Endothelial cell of umbilical vein (primary cell): ENCODE measurements around the gene ATXN7. TPM values are rescaled to one million over a fixed set of nuclear protein-coding genes. Genes with fewer than 3 reads are reported as not detected.

Source experiments
- BruUV-seq: library from RNA; stranded (reverse); fragments of 400-500 nt; replicated peaks from 2 replicates; lab custom pipeline; 2021; lab: Mats Ljungman, UMichigan
- CTCF ChIA-PET: fragments of 300-600, 350-600 bp; sonication (Branson Sonifier 250); formaldehyde crosslinking; loops from one replicate; lab custom pipeline; 2021; ENCODE audit warnings: antibody characterized with exemption, inconsistent platforms; lab: Charles Lee
- POLR2A ChIA-PET: fragments of 300-600, 350-600 bp; sonication (Branson Sonifier 250); formaldehyde crosslinking; loops from one replicate; lab custom pipeline; 2021; ENCODE audit warnings: antibody characterized with exemption, inconsistent platforms; lab: Charles Lee
- DNase-seq: peaks from one replicate; pipeline ENCODE4 v3.0.0-alpha.2; 2011; ENCODE audit warnings: low read depth, low spot score
- FAIRE-seq: peaks from 2 replicates; lab custom pipeline; 2011; peaks lifted over from hg19 to GRCh38; lab: Jason Lieb, UNC
- H2AFZ ChIP-seq: 2 replicates; pipeline ENCODE4 v1.6.0; 2012; ENCODE audit warnings: low read depth, low read length, control low read depth, inconsistent platforms
- H3K27ac ChIP-seq: 2 replicates; pipeline ENCODE4 v1.5.1; 2011; ENCODE audit warnings: low read depth, mild to moderate bottlenecking, control low read depth, low read length, moderate library complexity; ENCODE audit not compliant: insufficient read depth
- H3K27me3 ChIP-seq, 2 experiments: 2 replicates each; pipeline versions ENCODE4 v1.6.0 to v1.6.1; 2011; ENCODE audit warnings: low read length in 2 of 2, mixed read lengths in 1 of 2; ENCODE audit not compliant: control insufficient read depth in 2 of 2, insufficient read depth in 2 of 2
- H3K36me3 ChIP-seq, 2 experiments: 2 replicates in 1 of 2; 3 replicates in 1 of 2; pipeline ENCODE4 v1.5.1; 2011; ENCODE audit warnings: low read length in 2 of 2, mild to moderate bottlenecking in 1 of 2, moderate library complexity in 1 of 2; ENCODE audit not compliant: control insufficient read depth in 2 of 2, insufficient read depth in 2 of 2; ENCODE audit errors: extremely low read depth in 1 of 2
- H3K4me1 ChIP-seq: 3 replicates; pipeline ENCODE4 v1.5.1; 2011; ENCODE audit warnings: mild to moderate bottlenecking, low read length; ENCODE audit not compliant: control insufficient read depth, insufficient read depth; ENCODE audit errors: extremely low read depth
- H3K4me2 ChIP-seq: 2 replicates; pipeline ENCODE4 v1.6.1; 2011; ENCODE audit warnings: low read length, control low read depth, mixed read lengths; ENCODE audit not compliant: insufficient read depth
- H3K4me3 ChIP-seq, 3 experiments: fragments of 200-600 bp in 1 of 3; sonication (generic), shearing (Covaris generic) in 1 of 3; replicated peaks in 1 of 3; 2 replicates each; pipeline ENCODE4 v1.5.1; 2011 to 2016; ENCODE audit warnings: control low read depth in 3 of 3, low read length in 3 of 3, mild to moderate bottlenecking in 2 of 3, inconsistent platforms in 1 of 3, low read depth in 1 of 3, moderate library complexity in 1 of 3; ENCODE audit not compliant: insufficient read depth in 1 of 3
- H3K79me2 ChIP-seq: 2 replicates; pipeline ENCODE4 v1.6.0; 2012; ENCODE audit warnings: low read length, inconsistent platforms; ENCODE audit not compliant: control insufficient read depth, insufficient read depth
- H3K9ac ChIP-seq: replicated peaks from 2 replicates; pipeline ENCODE3; 2011; ENCODE audit warnings: low read length, control low read depth; ENCODE audit not compliant: insufficient read depth; ENCODE audit errors: extremely low read depth
- H3K9me1 ChIP-seq: replicated peaks from 3 replicates; pipeline ENCODE4 v1.6.0; 2011; ENCODE audit warnings: mild to moderate bottlenecking, low read length; ENCODE audit not compliant: control insufficient read depth, insufficient read depth; ENCODE audit errors: extremely low read depth
- H3K9me3 ChIP-seq: replicated peaks from 2 replicates; pipeline ENCODE4 v1.5.1; 2012; ENCODE audit warnings: low read length, inconsistent platforms; ENCODE audit not compliant: control insufficient read depth, insufficient read depth
- H4K20me1 ChIP-seq: replicated peaks from 2 replicates; pipeline ENCODE3; 2011; ENCODE audit warnings: mild to moderate bottlenecking, low read length; ENCODE audit not compliant: control insufficient read depth, insufficient read depth; ENCODE audit errors: extremely low read depth
- EZH2 ChIP-seq: IDR thresholded peaks from 2 replicates; pipeline ENCODE4 v1.6.1; 2012; ENCODE audit warnings: borderline replicate concordance, low read depth, mild to moderate bottlenecking, moderate library complexity, low read length, inconsistent platforms; ENCODE audit not compliant: severe bottlenecking
- FOS ChIP-seq: IDR thresholded peaks from 2 replicates; pipeline ENCODE4 v1.6.1; 2011; ENCODE audit warnings: mild to moderate bottlenecking, low read length, moderate library complexity, borderline replicate concordance; ENCODE audit not compliant: insufficient read depth
- GATA2 ChIP-seq: IDR thresholded peaks from 2 replicates; pipeline ENCODE4 v1.7.0; 2011; ENCODE audit warnings: low read depth, mild to moderate bottlenecking, moderate library complexity, mixed read lengths, low read length; ENCODE audit not compliant: insufficient read length, insufficient read depth
- JUN ChIP-seq: IDR thresholded peaks from 2 replicates; pipeline ENCODE4 v1.6.1; 2011; ENCODE audit warnings: borderline replicate concordance, low read depth; ENCODE audit not compliant: insufficient read length, insufficient read depth
- MYC ChIP-seq: IDR thresholded peaks from one replicate; pipeline ENCODE4 v1.6.1; 2011; ENCODE audit warnings: mild to moderate bottlenecking, low read depth, low read length
- POLR2A ChIP-seq: IDR thresholded peaks from 2 replicates; pipeline ENCODE4 v1.6.1; 2012; ENCODE audit warnings: low read depth, mild to moderate bottlenecking, control low read depth, low read length
- POLR2AphosphoS5 ChIP-seq: IDR thresholded peaks from 2 replicates; pipeline ENCODE4 v1.6.1; 2012; ENCODE audit warnings: low read depth, mild to moderate bottlenecking, control low read depth, low read length, moderate library complexity; ENCODE audit not compliant: insufficient read depth
- dilution Hi-C: fragments of 300-500 bp; cut with MboI; formaldehyde crosslinking; loops from one replicate; pipeline ENCODE4 v1.15.0; 2019; ENCODE audit warnings: low sequenced_read_pairs; ENCODE audit not compliant: extremely low pct_ligation_motif_present
- intact Hi-C: fragments of 100-400 bp; cut with micrococcal nuclease; formaldehyde crosslinking; loops from one replicate; pipeline ENCODE4 v1.10.0; 2022
- polyA plus RNA-seq, 4 experiments: library from polyadenylated mRNA; depleted of rRNA in 3 of 4; stranded (reverse) in 3 of 4; unstranded in 1 of 4; fragments of >200 nt; gene quantifications; 2 replicates each; pipeline versions ENCODE4 v1.2.1 to v1.2.3, GENCODE V29; 2011 to 2012; ENCODE audit warnings: missing spikeins in 1 of 4
- total RNA-seq: library from RNA; stranded (reverse); gene quantifications from 2 replicates; pipeline ENCODE4 v1.2.3, GENCODE V29; 2021
- TF ChIP-seq, protein P1 (sequence below): IDR thresholded peaks from 2 replicates; pipeline ENCODE4 v1.6.1; 2011; ENCODE audit not compliant: insufficient read depth, insufficient read length
- TF ChIP-seq, protein P2 (sequence below), 2 donors: IDR thresholded peaks; 1 replicate in 1 of 2; 2 replicates in 1 of 2; pipeline ENCODE4 v1.5.1; 2011; ENCODE audit warnings: low read length in 2 of 2, mild to moderate bottlenecking in 2 of 2, moderate library complexity in 2 of 2, control low read depth in 1 of 2, inconsistent platforms in 1 of 2, low read depth in 1 of 2; ENCODE audit not compliant: insufficient read depth in 1 of 2; ENCODE audit errors: extremely low read depth in 1 of 2

ATXN7 gene
- total and polyA plus RNA-seq, 2 donors (not counting 3 experiments of a cell fraction or from before 2014, with no cell fraction given): 21.2 to 34.7 TPM

DNA sequence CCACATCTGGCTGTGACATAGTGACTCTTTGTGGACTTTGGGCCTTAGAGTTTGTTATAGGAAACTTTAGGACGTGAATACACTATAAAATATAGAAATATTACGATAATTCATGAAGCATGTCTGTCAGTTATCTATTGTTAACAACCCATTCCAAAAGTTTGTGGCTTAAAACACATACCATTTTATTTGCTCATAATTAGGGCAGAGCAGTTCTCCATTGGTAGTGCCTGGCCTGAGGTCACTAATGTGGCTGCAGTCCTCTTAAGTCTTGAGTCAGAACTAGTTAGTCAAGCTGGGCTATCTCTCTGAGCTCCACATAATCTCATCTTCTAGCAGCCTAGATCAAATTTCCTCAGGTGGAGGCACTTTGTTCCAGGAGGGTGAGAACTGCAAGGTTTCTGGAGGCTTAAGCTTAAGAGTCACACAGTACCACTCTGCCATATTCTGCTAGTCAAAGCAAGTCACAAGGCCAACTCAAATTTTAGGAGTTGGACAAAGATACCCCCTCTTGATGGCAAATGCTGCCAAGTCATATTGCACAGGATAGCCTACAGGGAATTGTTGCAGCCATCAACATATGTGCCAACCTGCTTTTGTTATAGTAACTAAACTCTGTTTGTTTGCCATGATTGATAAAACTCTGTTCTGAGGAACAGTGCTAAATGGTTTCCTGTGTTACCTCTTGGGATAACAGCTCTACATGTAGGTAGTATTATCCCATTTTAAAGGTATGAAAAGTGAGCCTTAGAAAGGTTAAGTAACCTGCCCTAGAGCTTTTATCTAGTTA, 8.7 kb downstream of the ATXN7 start:
- TF ChIP-seq FOS (no peak), EZH2 (no peak)
- H3K9me3 ChIP-seq: no peaks in the 10 kb centered on the region
- H2AFZ ChIP-seq: no peak overlapping the region
- H3K27me3 ChIP-seq: no peaks in the 10 kb centered on the region
- CTCF ChIA-PET: no interaction called here
- no peak overlapping the region for H3K4me3 ChIP-seq
- H3K9ac ChIP-seq: no peak overlapping the region
- H3K79me2 ChIP-seq: peaks cover 56% of the 10 kb centered on the region
- no TSS peak for BruUV-seq
- FAIRE-seq (no peak), DNase-seq (no peak)
- peaks cover 2% of the 10 kb centered on the region for H3K4me1 ChIP-seq
- intact Hi-C loops (no loop called here), dilution Hi-C loops (no loop called here)
- H4K20me1 ChIP-seq: peaks cover under 1% of the 10 kb centered on the region
- H3K36me3 ChIP-seq: no peaks in the 10 kb centered on the region
- H3K27ac ChIP-seq: no peak overlapping the region
- POLR2A ChIA-PET: no interaction called here
- no peaks in the 10 kb centered on the region for H3K9me1 ChIP-seq
- no peak overlapping the region for H3K4me2 ChIP-seq

DNA sequence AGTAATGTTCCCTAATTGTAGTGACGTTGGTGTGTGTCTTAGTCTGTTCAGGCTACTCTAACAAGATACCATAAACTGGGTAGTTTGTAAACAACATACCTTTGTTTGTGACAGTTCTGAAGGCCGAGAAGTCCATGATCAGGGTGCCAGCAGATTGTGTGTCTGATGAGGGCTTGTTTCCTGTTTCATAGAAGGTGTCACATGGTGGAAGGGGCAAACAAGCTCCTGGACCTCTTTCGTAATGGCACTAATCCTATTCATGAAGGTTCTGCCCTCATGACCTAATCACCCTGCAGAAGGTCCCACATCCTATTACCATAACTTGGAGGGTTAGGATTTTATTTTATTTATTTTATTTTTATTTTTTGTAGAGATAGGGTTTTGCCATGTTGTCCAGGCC, 11.1 kb downstream of the ATXN7 start:
- Histone ChIP-seq H3K9ac (no peak overlapping the region), H3K27ac (no peak overlapping the region), H3K4me3 (no peak overlapping the region), H3K4me1 (peaks cover 2% of the 10 kb centered on the region), H3K4me2 (no peak overlapping the region), H3K9me1 (no peaks in the 10 kb centered on the region), H3K27me3 (no peaks in the 10 kb centered on the region), H3K9me3 (no peaks in the 10 kb centered on the region), H4K20me1 (peaks cover 5% of the 10 kb centered on the region), H2AFZ (no peak overlapping the region), H3K79me2 (peaks cover 62% of the 10 kb centered on the region), H3K36me3 (no peaks in the 10 kb centered on the region)
- no TSS peak for BruUV-seq
- no peak for FAIRE-seq
- DNase-seq: no peak
- intact Hi-C loops (no loop called here), dilution Hi-C loops (no loop called here)
- ChIA-PET POLR2A (no interaction called here), CTCF (interaction anchor here (1.0 kb wide), 1 partner anchor 119 kb away, joined by 3 read pairs; no protein-coding TSS in a partner anchor)
- TF ChIP-seq MYC: no peak
- TF ChIP-seq POLR2AphosphoS5: no peak
- TF ChIP-seq GATA2: no peak
- TF ChIP-seq EZH2: no peak
- no peak for TF ChIP-seq FOS
- TF ChIP-seq POLR2A: no peak
- no peak for TF ChIP-seq JUN
- TF ChIP-seq, protein P1, sequence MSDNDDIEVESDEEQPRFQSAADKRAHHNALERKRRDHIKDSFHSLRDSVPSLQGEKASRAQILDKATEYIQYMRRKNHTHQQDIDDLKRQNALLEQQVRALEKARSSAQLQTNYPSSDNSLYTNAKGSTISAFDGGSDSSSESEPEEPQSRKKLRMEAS: no peak
- TF ChIP-seq, protein P2, sequence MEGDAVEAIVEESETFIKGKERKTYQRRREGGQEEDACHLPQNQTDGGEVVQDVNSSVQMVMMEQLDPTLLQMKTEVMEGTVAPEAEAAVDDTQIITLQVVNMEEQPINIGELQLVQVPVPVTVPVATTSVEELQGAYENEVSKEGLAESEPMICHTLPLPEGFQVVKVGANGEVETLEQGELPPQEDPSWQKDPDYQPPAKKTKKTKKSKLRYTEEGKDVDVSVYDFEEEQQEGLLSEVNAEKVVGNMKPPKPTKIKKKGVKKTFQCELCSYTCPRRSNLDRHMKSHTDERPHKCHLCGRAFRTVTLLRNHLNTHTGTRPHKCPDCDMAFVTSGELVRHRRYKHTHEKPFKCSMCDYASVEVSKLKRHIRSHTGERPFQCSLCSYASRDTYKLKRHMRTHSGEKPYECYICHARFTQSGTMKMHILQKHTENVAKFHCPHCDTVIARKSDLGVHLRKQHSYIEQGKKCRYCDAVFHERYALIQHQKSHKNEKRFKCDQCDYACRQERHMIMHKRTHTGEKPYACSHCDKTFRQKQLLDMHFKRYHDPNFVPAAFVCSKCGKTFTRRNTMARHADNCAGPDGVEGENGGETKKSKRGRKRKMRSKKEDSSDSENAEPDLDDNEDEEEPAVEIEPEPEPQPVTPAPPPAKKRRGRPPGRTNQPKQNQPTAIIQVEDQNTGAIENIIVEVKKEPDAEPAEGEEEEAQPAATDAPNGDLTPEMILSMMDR (IDR thresholded peaks at IDR 0.05; ENCODE audit: extremely low read depth in 1 of 2, insufficient read depth in 1 of 2, low read depth in 1 of 2, low read length in 2 of 2): no peak
